ENCODE results near the gene CALM1. TPM values are rescaled to one million over a fixed set of nuclear protein-coding genes. Genes with fewer than 3 reads are reported as not detected.

The CALM1 gene
- total RNA-seq, 1 donor from 2014 or later, result 1,432 TPM

Other genes with a start within 250 kb of the CALM1 start
- gene PSMC1, start 140.5 kb upstream of the CALM1 start, total RNA-seq, result 56.3 TPM
- gene NRDE2, start 65.1 kb upstream of the CALM1 start, total RNA-seq, result 13.9 TPM